Body of pancreas (tissue), 4 donors: ENCODE results near the gene TNIP1. TPM values are rescaled to one million over a fixed set of nuclear protein-coding genes. Genes with fewer than 3 reads are reported as not detected.
A peak's percentile ranks its signal among the peaks of the same experiment; 100 is the strongest.

Source experiments
- ATAC-seq: fragments of 150-250 bp; one replicate; pipeline ENCODE4 v1.9.1; 2016
- DNase-seq, 4 donors: peaks; one replicate each; pipeline ENCODE4 v3.0.0-alpha.2; 2019
- H3K27ac ChIP-seq, 4 donors: fragments of 200-600 bp; sonication (generic); 1 replicate in 3 of 4; 2 replicates in 1 of 4; pipeline versions ENCODE4 v1.5.1 to v1.6.1; 2016 to 2019; ENCODE audit warnings: mild to moderate bottlenecking in 1 of 4, mixed read lengths in 1 of 4, moderate library complexity in 1 of 4
- H3K27me3 ChIP-seq, 2 donors: fragments of 200-600 bp; sonication (generic); one replicate each; pipeline ENCODE4 v1.6.0; 2016; ENCODE audit warnings: mild to moderate bottlenecking in 1 of 2
- H3K36me3 ChIP-seq, 2 donors: fragments of 200-600 bp; sonication (generic); replicated peaks in 1 of 2; 2 replicates each; pipeline ENCODE4 v1.5.1; 2016; ENCODE audit warnings: low read depth in 2 of 2; ENCODE audit not compliant: insufficient read depth in 1 of 2
- H3K4me1 ChIP-seq: fragments of 200-600 bp; sonication (generic); one replicate; pipeline ENCODE4 v1.6.0; 2016
- H3K4me3 ChIP-seq, 2 donors: fragments of 200-600 bp; sonication (generic); 1 replicate in 1 of 2; 2 replicates in 1 of 2; pipeline ENCODE4 v1.5.1; 2016 to 2019
- H3K9me3 ChIP-seq, 3 donors: fragments of 200-600 bp; sonication (generic); 1 replicate in 2 of 3; 2 replicates in 1 of 3; pipeline ENCODE4 v1.5.1; 2016
- CTCF ChIP-seq, 7 experiments: fragments of 450-650 bp in 4 of 7; fragments of 200-600 bp in 3 of 7; sonication (generic) in 3 of 7; IDR thresholded peaks; one replicate each; pipeline ENCODE4 v1.5.1; 2016 to 2019; ENCODE audit warnings: antibody characterized with exemption in 7 of 7
- POLR2A ChIP-seq, 3 donors: fragments of 450-650 bp; IDR thresholded peaks; one replicate each; pipeline ENCODE4 v1.6.1; 2016; ENCODE audit warnings: antibody characterized with exemption in 3 of 3, mild to moderate bottlenecking in 2 of 3
- WGBS, 2 donors: methylation state at CpG; one replicate each; pipeline ENCODE4 v1.1.5; 2017; 5-methylcytosine and 5-hydroxymethylcytosine counted together
- intact Hi-C: fragments of 100-400 bp; cut with DNase I; formaldehyde crosslinking; loops from one replicate; pipeline ENCODE4 v1.15.1; 2023
- total RNA-seq, 2 donors: library from RNA; depleted of rRNA; stranded (reverse); fragments of >200 nt; gene quantifications; one replicate each; pipeline ENCODE4 v1.1.0, GENCODE V29; 2016

The TNIP1 gene
- total RNA-seq, 2 donors from 2014 or later, result 89.3 to 111 TPM

GRCh38 chr5:151064916-151065499, 15.8 kb downstream of the TNIP1 start:
- H3K36me3 ChIP-seq, result peaks cover 2 to 7% of the 10 kb centered on the region in 2 donors
- no peaks in the 10 kb centered on the region for H3K27me3 ChIP-seq
- TF ChIP-seq POLR2A (IDR thresholded peaks at IDR 0.05) (no peak), CTCF (IDR thresholded peaks at IDR 0.05) (no peak)
- 92 to 97% methylated on average over 12 of the region's 12 CpGs for WGBS, 2 donors
- H3K4me3 ChIP-seq, result no peak overlapping the region
- ATAC-seq, result no peak
- peaks cover 59% of the 10 kb centered on the region for H3K4me1 ChIP-seq
- intact Hi-C loops, result no loop called here
- H3K27ac ChIP-seq, result peak overlapping the region in 1 of 4 donors; percentile 70
- H3K9me3 ChIP-seq, result no peaks in the 10 kb centered on the region
- DNase-seq, result no peak

- ATAC-seq (peak; percentile 75), DNase-seq (peak; percentile 43 to 63 (median 55))
- intact Hi-C loops, result no loop called here
- H3K4me3 ChIP-seq, result no peak overlapping the region
- WGBS, 2 donors, result 62 to 66% methylated on average over 17 of the region's 17 CpGs
- TF ChIP-seq CTCF (IDR thresholded peaks at IDR 0.05), result no peak
- TF ChIP-seq POLR2A (IDR thresholded peaks at IDR 0.05), result no peak
- no peaks in the 10 kb centered on the region for H3K27me3 ChIP-seq
- peaks cover 45% of the 10 kb centered on the region for H3K4me1 ChIP-seq
- H3K36me3 ChIP-seq, result peaks cover 3 to 7% of the 10 kb centered on the region in 2 donors
- peak overlapping the region; percentile 26 to 70 (median 50) for H3K27ac ChIP-seq
- no peaks in the 10 kb centered on the region for H3K9me3 ChIP-seq
These were observed 17.5 kb downstream of the TNIP1 start for GRCh38 chr5:151063142-151063989.

- no peak for TF ChIP-seq POLR2A (IDR thresholded peaks at IDR 0.05)
- no peak for TF ChIP-seq CTCF (IDR thresholded peaks at IDR 0.05)
- Histone ChIP-seq H3K9me3 (no peaks in the 10 kb centered on the region), H3K4me1 (peaks cover 37% of the 10 kb centered on the region), H3K36me3 (peaks cover 7% of the 10 kb centered on the region in 2 donors), H3K27me3 (no peaks in the 10 kb centered on the region), H3K4me3 (no peak overlapping the region), H3K27ac (peak overlapping the region in 3 of 4 donors; percentile 36 to 70 (median 63))
- ATAC-seq (no peak), DNase-seq (no peak)
- intact Hi-C loops, result no loop called here
- WGBS, 2 donors, result 93 to 95% methylated on average over 5 of the region's 5 CpGs
These were observed 18.3 kb downstream of the TNIP1 start for GRCh38 chr5:151062405-151063141.

GRCh38 chr5:151060742-151061141, 20.1 kb downstream of the TNIP1 start:
- H3K27ac ChIP-seq, result peak overlapping the region in 3 of 4 donors; percentile 5 to 65 (median 48)
- no peaks in the 10 kb centered on the region for H3K9me3 ChIP-seq
- WGBS, 2 donors, result 88 to 100% methylated on average over 6 of the region's 6 CpGs
- peaks cover 36% of the 10 kb centered on the region for H3K4me1 ChIP-seq
- no peak overlapping the region for H3K4me3 ChIP-seq
- intact Hi-C loops, result no loop called here
- no peaks in the 10 kb centered on the region for H3K27me3 ChIP-seq
- DNase-seq (peak in 1 of 4 donors; percentile 43), ATAC-seq (no peak)
- TF ChIP-seq CTCF (IDR thresholded peaks at IDR 0.05) (no peak), POLR2A (IDR thresholded peaks at IDR 0.05) (no peak)
- peaks cover 7 to 9% of the 10 kb centered on the region in 2 donors for H3K36me3 ChIP-seq
